Measurements from ENCODE around the gene PLCB1.

- TF ChIP-seq CTCF (IDR thresholded peaks at IDR 0.05) (no peak), POLR2A (IDR thresholded peaks at IDR 0.05) (no peak)
Measured at GRCh38 chr20:8425802-8426201, 293.7 kb downstream of the PLCB1 start.

All from Peyer's patch (tissue), 4 donors.